ENCODE measurements around the gene ZNF367.

- no peak for TF ChIP-seq CTCF (conservative IDR thresholded peaks at IDR 0.05 in 1 of 2, IDR thresholded peaks at IDR 0.05 in 1 of 2; ENCODE audit: low read depth in 1 of 2, low read length in 2 of 2)
- no peak for TF ChIP-seq EZH2 (IDR thresholded peaks at IDR 0.05; ENCODE audit: low read length, missing control alignments)
Measured at GRCh38 chr9:96338299-96338698, 79.9 kb downstream of the ZNF367 start.
